Hepatocyte (in vitro differentiated cells): ENCODE data around the gene CDCA3.

Experiments used
- CTCF ChIP-seq: fragments of 200-600 bp; sonication (generic); IDR thresholded peaks from 2 replicates; pipeline ENCODE4 v1.5.1; 2016; ENCODE audit warnings: antibody characterized with exemption, mild to moderate bottlenecking; ENCODE audit not compliant: poor library complexity
- EZH2 ChIP-seq: fragments of 200-600 bp; sonication (generic); IDR thresholded peaks from 2 replicates; pipeline ENCODE4 v1.6.1; 2016; ENCODE audit warnings: antibody characterized with exemption, mild to moderate bottlenecking, borderline replicate concordance
- EZH2phosphoT487 ChIP-seq: fragments of 200-600 bp; sonication (generic); IDR thresholded peaks from one replicate; pipeline ENCODE4 v1.6.1; 2018; ENCODE audit warnings: antibody characterized with exemption, mild to moderate bottlenecking, low read depth, moderate library complexity; ENCODE audit not compliant: unreplicated experiment, severe bottlenecking

GRCh38 chr12:6858799-6859198, 7.7 kb upstream of the CDCA3 start:
- TF ChIP-seq CTCF (no peak), EZH2phosphoT487 (no peak), EZH2 (no peak)
